A172 (cell line): ENCODE measurements around the gene METTL26. TPM values are rescaled to one million over a fixed set of nuclear protein-coding genes. Genes with fewer than 3 reads are reported as not detected.

Experiments
- DNase-seq: peaks from one replicate; pipeline ENCODE4 v3.0.0-alpha.2; 2015; ENCODE audit warnings: low spot score
- total RNA-seq: library from RNA; depleted of rRNA; stranded (reverse); fragments of >200 nt; shearing (Covaris generic); gene quantifications from 2 replicates; pipeline ENCODE4 v1.2.3, GENCODE V29; 2014; rRNA removed

Gene METTL26
- total RNA-seq: 126 and 150 TPM in 2 replicates

GRCh38 chr16:636206-637080 lies at the start of gene METTL26:
TSS of gene METTL26 (minus strand) at chr16:636305. CDS start at chr16:636290, 15 bp downstream.
- peak; percentile 92 for DNase-seq

GRCh38 chr16:684961-685696 lies 49.0 kb upstream of the METTL26 start:
- no peak for DNase-seq

- no peak for DNase-seq
Measured at GRCh38 chr16:684071-684794, 48.1 kb upstream of the METTL26 start, which contains the start of gene JMJD8. TSS of gene JMJD8 (minus strand) at chr16:684334. CDS start at chr16:684319, 15 bp downstream.

GRCh38 chr16:683396-684070 lies 47.4 kb upstream of the METTL26 start:
- DNase-seq: no peak

DNA sequence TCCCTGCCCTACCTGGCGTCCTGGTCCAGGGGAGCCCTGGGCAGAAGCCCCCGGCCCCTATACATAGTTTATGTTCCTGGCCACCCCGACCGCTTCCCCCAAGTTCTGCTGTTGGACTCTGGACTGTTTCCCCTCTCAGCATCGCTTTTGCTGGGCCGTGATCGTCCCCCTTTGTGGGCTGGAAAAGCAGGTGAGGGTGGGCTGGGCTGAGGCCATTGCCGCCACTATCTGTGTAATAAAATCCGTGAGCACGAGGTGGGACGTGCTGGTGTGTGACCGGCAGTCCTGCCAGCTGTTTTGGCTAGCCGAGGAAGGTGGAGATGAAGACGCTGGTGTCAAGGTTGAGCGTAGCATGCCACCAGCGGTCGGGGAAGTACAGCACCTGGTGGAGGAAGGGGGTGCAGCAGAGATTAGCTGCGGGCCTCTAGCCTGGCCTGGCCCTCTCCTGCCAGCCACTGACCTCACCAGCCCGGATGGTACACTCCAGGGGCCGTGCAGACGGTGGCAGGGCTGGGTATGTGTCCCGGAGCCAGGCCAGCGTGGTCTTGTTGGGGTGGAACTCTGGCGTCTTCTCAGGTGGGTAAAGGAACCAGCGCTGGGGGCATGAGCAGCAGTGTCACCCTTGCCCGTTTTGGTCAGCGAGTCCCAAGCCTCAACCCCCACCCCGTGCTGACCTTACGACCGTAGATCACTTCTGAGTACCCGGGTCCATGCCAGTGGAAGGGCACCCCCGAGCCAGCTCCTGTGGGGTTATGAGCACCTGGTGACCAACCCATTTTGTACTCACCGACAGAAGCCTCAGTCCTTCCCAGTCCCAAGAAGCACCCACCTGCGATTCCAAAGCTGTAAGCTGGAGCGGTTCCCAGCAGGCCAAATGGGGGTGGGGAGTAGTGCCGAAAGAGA lies 46.6 kb upstream of the METTL26 start:
- DNase-seq: no peak

DNA sequence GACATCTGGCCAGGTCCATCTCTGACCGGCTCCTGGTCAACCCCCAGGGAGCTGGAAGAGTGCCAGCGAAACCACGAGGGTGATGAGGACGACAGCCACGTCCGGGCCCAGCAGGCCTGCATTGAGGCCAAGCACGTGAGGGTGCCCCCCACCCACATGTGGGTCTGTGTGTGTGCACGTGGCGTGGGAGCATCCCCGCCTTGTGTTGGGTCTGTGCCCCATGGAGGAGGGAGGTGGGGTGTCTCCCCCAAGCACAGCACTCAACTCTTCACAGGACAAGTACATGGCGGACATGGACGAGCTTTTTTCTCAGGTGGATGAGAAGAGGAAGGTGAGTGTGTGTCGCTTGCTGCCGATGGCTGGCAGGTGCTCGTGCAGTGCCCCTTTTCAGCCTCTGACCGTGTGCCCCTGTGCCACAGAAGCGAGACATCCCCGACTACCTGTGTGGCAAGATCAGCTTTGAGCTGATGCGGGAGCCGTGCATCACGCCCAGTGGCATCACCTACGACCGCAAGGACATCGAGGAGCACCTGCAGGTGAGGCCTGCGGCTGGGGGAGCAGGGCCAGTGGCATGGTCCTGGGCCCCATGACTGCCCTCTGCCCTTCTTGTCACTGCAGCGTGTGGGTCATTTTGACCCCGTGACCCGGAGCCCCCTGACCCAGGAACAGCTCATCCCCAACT lies 45.8 kb upstream of the METTL26 start:
- peak; percentile 65 for DNase-seq

DNA sequence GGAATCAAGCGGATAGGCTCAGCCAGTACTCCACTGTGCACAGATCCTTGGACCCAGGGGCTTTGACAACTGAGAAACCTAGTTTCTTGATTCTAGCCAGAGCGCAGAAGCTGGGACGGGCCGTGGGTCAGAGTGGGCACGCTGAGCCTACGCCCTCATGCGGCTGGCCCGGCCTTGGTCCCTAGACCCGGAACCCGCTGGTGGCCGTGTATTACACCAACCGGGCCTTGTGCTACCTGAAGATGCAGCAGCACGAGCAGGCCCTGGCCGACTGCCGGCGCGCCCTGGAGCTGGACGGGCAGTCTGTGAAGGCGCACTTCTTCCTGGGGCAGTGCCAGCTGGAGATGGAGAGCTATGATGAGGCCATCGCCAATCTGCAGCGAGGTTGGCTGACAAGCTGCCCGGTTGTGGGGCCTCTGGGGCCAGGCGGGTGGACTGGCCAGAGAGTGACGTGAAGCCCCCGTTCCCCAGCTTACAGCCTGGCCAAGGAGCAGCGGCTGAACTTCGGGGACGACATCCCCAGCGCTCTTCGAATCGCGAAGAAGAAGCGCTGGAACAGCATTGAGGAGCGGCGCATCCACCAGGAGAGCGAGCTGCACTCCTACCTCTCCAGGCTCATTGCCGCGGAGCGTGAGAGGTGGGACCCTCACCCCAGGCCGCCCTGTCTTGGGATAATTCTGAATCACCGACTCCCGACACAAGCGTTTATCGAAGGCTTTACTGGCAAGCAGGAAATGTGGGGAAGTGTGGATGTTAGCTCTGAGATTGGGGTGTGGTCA lies 45.1 kb upstream of the METTL26 start:
- peak; percentile 30 for DNase-seq

GRCh38 chr16:680625-680945 lies 44.5 kb upstream of the METTL26 start:
- no peak for DNase-seq

GRCh38 chr16:679814-680624 lies 43.9 kb upstream of the METTL26 start, which contains the start of gene STUB1:
TSS of gene STUB1 (plus strand) at chr16:680410. CDS start at chr16:680526, 116 bp downstream.
- peak; percentile 77 for DNase-seq

GRCh38 chr16:678858-679813 lies 43.0 kb upstream of the METTL26 start:
- no peak for DNase-seq

DNA sequence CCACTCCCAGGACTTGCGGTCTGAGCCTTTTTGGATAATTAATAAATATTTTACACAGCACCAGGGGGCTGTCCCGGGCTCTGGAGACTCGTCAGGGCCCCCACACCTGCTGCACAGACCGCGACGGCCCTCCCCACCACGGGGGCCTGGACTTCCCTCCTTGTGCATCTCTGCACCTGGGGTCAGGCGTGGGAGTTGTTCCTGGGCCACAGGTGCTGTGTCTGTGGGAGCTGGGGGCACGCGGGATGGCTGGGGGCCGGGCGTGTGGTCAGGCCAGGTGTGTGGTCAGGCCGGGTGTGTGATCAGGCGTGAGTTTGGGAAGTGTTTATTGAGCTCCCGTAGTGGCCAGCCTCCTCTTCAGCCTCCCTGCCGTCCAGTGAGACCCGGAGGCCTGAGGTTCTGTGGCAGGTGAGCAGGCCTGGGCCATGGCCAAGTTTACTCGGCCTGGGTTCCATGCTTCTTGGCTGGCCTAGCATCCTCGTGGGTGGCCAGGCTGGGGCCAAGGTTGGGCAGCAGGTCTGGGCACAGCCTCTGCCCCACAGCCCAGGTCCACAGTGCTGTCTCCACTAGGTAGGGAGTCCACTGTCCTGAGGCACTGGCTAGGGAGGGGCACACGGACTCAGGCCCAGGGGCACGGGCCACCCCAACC lies 42.2 kb upstream of the METTL26 start:
- no peak for DNase-seq

- DNase-seq: no peak
Measured at GRCh38 chr16:677316-678190, 41.4 kb upstream of the METTL26 start.

DNA sequence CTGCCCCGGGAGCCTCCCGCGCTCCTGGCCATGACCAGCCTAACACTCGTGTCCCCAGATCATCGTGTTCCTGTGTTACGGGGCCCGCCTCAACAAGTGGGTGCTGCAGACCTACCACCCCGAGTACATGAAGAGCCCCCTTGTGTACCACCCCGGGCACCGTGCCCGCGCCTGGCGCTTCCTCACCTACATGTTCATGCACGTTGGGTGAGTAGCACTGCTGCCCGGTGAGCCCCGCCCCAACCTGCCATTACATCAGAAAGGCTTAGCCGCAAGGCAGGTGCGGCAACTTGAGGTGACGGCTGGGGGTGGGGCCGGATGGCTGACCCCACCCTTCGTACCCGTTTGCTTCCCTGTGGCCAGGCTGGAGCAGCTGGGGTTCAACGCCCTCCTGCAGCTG lies 40.8 kb upstream of the METTL26 start:
- DNase-seq: no peak

DNA sequence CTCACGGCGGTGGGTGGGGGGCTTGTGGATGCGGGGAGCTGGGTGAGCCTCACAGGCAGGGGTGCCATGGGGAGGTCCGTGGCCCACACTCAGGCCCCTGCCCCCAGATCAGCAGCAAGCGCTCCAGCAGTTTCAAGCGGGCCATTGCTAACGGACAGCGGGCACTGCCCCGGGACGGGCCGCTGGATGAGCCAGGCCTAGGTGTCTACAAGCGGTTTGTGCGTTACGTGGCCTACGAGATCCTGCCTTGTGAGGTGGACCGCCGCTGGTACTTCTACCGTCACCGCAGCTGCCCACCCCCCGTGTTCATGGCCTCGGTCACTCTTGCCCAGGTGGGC lies 40.4 kb upstream of the METTL26 start:
- no peak for DNase-seq

GRCh38 chr16:675884-676564 lies 39.9 kb upstream of the METTL26 start:
- no peak for DNase-seq
